GM21576 (cell line): ENCODE results near the gene MKRN2OS.

ENCODE experiments used
- ATAC-seq: cut with Tn5 transposase; IDR thresholded peaks from one replicate; pipeline ENCODE4 v1.9.1; 2021; ENCODE audit warnings: mild to moderate bottlenecking, moderate library complexity; ENCODE audit not compliant: unreplicated experiment

The MKRN2OS gene

DNA sequence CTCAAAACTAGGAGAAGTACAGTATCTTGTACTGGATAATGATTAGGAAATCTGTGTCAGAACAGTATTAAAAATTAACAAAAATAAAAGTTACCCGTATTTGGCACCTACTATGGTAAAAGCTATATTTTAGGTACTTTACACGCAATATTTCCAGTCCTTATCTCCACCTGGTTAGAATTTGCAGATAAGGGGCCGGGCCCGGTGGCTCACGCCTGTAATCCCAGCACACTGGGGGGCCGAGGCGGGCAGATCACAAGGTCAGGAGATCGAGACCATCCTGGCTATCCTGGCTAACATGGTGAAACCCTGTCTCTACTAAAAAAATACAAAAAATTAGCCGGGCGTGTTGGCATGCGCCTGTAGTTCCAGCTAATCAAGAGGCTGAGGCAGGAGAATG, 28.4 kb downstream of the MKRN2OS start:
- ATAC-seq: no peak

DNA sequence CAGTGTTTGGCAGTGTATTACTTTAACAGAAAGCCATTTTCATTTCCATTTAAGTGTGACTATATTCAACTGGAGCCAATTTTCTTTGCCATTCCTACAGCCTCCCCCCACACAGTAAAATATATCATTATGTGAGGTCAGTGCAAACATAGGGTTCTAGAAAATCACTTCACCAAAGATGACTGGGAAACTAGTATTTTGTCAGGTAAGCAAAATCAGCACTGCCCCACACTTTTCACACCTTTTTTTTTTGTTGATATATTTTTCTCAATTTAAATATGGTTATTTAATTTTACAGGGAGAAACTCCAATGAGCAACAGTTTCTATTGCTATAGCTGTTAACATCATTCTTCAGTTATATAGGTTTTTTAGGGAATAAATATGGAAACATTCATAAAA, 29.7 kb downstream of the MKRN2OS start:
- ATAC-seq: no peak

DNA sequence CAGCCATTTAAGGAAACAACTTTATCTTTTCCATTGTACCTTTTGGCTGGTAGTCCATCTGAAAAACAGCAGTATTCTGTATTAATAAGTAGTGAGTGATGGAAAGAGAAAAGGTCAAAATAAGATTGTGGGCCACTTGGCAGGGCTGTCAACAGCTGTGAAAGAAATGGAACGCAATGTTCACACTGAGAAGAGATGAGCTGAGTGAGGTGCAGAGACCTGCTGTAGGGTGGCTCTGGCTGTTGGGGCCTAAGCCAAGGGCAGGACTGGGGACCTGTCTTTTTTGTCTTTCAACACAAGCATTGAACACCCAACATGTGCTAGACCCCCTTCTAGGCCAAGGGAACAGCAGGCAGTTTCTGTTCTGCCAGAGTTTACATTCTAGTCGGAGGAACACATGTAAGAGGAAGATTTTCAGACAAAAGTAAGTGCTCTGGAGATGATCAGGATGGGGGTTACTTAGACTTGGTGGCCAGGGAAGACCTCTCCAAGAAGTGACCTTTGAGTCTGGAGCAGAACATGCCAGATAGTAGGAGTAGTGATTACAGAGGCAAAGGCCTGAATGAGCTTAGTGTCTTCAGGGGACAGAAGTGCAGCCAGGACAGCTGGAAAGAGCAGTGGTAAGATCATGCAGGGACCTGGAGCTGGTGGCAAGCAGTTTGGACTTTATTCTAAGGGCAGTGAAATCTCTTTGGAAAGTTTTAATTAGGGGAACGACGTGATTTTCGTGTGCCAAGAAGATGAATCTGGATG, 31.4 kb downstream of the MKRN2OS start:
- no peak for ATAC-seq

GRCh38 chr3:12512534-12513118, 32.7 kb downstream of the MKRN2OS start:
- no peak for ATAC-seq

DNA sequence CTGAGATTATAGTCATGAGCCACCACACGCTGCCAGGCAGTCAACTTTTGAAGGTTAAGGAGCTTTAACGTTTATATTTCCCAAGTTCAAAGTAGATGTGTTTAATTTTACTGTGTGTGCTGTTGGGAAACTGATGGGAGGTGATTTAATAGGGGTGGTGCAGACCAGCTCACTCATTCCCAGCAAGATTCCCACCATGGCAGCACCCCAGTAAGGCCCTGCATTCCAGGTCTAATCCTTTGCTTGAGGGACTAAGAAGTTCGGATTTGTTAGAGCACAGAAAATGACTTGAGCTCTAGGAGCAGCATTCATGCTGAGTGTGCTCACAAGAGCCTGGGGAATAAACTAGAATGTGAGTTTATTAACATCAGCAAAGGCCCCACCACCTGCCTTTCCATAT, 35.8 kb downstream of the MKRN2OS start:
- ATAC-seq: no peak

DNA sequence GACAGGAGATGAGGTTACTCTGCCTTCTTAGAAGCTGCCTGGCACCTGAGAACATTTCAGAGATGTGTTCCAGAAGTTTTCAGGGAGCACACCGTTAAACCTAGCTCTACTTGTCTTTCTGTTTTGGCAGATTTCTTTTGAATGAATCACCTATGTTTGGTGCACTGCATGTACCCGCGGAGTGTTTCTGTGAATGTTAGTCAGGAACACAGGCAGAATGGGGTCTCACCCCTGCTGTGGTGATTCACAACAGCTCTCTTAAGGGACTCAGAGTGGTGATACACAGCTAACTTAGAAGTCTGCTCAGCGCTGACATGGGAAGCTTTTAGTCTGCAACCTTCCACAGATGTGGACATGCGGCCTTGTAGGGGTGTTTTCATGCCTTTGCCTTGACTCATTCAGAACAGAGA, 37.0 kb downstream of the MKRN2OS start:
- ATAC-seq: no peak

- no peak for ATAC-seq
Observed at GRCh38 chr3:12507591-12508281, 37.6 kb downstream of the MKRN2OS start.

DNA sequence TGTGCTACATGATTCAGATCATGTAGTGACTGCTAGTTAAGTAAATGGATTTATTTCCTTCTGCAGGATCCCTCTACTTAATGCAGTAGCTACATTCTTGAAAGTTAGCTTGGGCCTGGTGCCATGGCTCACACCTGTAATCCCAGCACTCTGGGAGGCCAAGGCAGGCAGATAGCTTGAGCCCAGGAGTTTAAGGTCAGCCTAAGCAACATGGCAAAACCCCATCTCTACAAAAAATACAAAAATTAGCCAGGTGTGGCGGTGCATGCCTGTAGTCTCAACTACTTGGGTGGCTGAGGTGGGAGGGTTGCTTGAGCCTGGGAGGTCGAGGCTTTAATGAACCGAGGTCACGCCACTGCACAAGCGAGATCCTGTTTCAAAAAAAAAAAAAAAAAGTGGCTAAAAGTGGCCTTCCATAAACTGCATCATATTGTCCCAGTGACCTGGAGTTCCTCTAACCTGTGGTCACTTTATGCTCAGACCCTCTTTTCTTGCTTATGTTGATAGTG, 39.0 kb downstream of the MKRN2OS start:
- ATAC-seq: no peak

GRCh38 chr3:12503126-12503957, 42.0 kb downstream of the MKRN2OS start:
- no peak for ATAC-seq

DNA sequence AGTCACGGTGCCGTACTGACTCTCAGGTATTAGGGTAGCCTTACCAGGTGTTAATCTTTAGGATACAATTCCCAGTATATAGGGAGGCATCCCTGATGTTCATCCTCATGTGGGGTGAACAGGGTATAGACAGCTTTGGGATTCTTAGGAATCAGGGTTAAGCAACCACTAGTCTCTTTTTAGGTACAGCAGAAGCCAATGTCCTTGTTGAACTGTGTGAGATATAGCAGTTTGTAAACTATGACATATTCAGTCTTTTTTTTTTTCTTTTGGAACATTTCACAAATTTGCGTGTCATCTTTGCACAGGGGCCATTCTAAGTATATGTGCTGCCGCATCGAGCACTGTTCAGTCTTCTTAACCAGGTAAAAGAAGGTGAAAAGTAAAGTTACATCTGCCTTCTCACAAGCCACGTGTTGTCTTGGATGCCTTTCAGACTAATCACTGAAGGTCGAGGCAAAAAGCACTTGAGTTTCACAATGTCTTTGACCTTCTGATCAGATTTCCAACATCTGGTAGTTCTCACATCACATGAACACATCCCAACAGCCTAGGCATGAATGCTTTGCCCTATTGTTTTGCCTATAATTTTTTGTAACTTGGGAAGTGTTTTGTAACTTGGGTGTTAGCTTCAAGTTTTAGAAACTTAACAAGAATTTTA, 43.8 kb downstream of the MKRN2OS start:
- ATAC-seq: no peak

DNA sequence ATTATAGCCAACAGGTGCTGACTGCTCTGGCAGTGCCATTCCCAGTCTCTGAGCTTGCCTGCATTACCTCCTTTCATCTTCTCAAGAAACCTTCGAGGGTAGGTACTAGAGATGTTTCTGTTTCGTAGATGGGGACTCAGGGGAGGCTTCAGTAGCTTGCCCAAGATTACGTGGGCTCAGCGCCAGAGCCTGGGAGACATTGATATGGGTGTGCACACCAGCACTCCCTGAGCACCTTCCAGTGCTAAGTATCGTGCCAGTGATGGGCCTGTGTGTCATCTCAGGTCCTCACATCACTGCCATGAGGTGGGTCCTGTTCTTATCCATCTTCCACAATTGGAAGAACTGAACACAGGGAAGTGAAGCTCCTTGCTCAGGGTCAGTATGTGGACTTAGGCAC, 45.8 kb downstream of the MKRN2OS start:
- ATAC-seq: no peak

- no peak for ATAC-seq
Observed at GRCh38 chr3:12496453-12496761, 48.9 kb downstream of the MKRN2OS start.

- ATAC-seq: no peak
Observed at GRCh38 chr3:12495749-12496452, 49.4 kb downstream of the MKRN2OS start.

DNA sequence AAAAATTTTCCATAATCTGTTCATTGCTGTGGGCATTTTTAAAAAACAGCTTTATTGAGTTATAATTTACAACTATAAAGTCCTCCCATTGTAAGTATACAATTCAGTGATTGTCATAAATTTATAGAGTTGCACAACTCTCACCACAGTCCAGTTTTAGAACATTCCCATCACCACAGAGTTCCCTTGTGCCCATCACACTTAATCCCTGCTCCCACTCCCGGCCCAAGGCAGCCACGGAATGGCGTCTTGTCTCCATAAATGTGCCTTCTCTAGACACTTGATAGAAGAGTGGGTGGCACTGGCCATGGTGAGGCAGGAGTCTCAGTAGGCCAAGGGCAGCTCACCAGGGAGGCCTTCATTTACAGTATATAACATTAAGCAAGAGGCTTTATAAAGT, 54.8 kb downstream of the MKRN2OS start:
- ATAC-seq: no peak

DNA sequence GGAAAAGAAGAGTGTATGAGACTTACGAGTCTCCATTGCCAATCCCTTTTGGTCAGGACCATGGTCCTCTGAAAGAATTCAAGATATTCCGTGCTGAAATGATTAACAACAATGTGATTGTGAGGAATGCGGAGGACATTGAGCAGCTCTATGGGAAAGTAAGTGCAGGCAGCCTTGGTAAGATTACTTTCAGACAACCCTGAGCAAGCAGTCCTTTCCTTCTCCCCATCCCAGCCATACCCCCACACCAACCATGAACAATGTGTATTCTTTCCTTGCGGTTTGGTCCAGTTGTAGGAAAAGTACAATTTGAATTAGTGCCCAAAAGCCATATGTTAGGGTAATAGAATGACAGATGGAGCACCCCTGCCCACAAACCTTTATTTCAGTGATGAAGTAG, 55.5 kb downstream of the MKRN2OS start:
- ATAC-seq: no peak
